ENCODE data around the gene MYBPC1. TPM values are rescaled to one million over a fixed set of nuclear protein-coding genes. Genes with fewer than 3 reads are reported as not detected.

The MYBPC1 gene
- total RNA-seq, 2 experiments from 2014 or later, result not detected

DNA sequence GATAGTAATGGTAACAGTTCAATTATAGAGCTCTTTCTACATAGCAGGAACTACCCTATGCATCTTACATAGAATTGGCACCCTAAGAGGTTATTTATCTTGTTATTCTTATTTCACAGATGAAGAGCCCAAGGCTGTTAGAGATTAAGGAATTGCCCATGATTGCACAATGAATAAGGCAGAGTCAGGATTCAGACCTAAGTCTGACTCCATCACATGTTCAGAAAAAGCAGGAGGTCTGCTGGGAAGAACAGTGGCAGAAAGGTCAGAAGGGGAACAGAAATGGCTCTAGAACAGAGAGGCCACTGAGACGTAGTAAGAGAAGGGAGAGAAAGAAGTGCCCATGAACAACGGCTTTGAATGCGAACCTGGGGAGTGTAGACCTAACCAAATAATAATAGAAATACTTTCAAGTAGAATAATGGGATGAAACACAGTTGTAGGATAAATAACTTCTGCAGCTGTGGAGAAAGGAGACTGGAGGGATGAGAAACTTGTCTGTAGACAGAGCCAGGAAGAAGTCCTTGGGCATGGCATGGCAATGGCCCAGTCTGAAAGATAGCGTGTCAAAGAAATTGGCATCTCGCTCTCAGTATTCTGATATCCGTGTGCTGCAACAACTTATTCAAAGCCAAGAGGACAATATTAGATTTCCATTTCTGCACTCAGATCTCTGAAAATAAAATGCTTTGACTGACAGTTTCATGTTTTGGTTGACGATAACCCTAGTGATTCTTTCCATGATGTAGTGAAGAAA is 17.6 kb downstream of the MYBPC1 start:
- peaks cover 15% of the 10 kb centered on the region for H3K27me3 Mint-ChIP-seq
- H3K27ac Mint-ChIP-seq, result no peak overlapping the region
- no peak overlapping the region for H3K4me3 Mint-ChIP-seq
- CTCF ChIA-PET, result no interaction called here
- peaks cover 10% of the 10 kb centered on the region for H3K4me1 Mint-ChIP-seq
- no peaks in the 10 kb centered on the region for H3K36me3 Mint-ChIP-seq
- DNase-seq, result no peak
- no peak for ATAC-seq
- no peaks in the 10 kb centered on the region for H3K9me3 Mint-ChIP-seq (ENCODE audit: low read depth)

DNA sequence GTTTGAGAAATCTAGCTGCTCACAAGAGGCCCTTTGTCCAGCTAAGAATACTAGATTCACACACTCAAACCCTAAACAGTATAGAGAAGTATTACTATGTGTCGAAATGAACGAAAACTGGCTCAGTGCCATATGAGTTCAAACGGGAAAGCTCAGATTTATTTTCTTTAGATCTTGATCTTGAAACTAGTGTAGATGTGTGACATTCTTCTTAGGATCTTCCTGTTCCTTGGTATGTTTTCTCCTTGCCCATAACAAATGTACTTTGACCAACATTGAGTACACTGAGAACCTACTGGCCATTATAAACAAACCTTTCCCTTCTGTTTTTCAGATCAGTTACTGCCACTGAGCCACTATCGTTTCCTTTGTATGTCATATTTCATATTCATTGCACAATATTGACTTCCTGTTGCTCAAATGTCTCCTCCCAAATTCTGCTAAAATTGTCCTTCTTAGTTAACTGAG is 21.3 kb downstream of the MYBPC1 start:
- H3K4me3 Mint-ChIP-seq, result no peak overlapping the region
- ATAC-seq (no peak), DNase-seq (no peak)
- CTCF ChIA-PET, result interaction anchor here (1.2 kb wide), 1 partner anchor 12 kb away, joined by 3 read pairs; no protein-coding TSS in a partner anchor
- H3K4me1 Mint-ChIP-seq, result peaks cover 10% of the 10 kb centered on the region
- peaks cover 9% of the 10 kb centered on the region for H3K27me3 Mint-ChIP-seq
- H3K9me3 Mint-ChIP-seq (ENCODE audit: low read depth), result no peaks in the 10 kb centered on the region
- peak overlapping the region; percentile 2 for H3K27ac Mint-ChIP-seq
- no peaks in the 10 kb centered on the region for H3K36me3 Mint-ChIP-seq

DNA sequence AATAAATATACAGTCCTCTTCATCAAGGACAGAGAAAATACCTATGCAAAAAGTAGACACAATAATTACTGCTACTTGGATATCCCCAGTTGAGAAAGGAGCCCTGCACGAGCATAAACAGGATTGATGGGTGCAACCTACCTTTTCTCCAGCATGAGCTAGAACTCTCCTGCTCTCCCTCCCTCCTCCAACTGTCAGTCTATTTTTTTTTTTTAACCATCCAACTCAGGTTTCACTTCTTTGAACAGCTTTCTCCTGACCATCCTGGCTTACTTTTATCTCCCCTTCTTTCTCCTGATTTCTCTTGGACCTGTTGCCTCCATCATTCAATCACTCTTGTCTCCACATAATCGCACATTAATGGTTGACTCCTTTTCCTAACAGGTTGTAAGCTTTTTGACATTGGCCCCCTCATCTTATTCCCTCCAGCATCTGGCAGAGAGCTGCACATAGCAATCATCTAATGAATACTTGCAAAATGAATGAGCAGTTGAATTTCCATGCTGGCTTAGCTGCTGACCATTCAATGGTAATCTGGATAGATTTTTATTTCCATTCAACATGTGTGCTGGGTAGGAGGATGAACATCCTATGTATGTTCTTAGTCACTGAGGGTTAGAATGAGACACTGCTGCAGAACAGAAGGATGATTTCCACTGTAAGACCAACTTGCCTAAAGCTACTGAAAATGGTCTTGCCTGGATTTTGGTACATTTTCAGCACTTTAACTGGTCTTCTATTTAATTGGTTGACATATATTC is 24.4 kb downstream of the MYBPC1 start:
- Mint-ChIP-seq H3K27me3 (peaks cover 15% of the 10 kb centered on the region), H3K9me3 (ENCODE audit: low read depth) (no peaks in the 10 kb centered on the region), H3K4me3 (no peak overlapping the region), H3K4me1 (peaks cover 10% of the 10 kb centered on the region), H3K36me3 (no peaks in the 10 kb centered on the region), H3K27ac (no peak overlapping the region)
- ATAC-seq, result no peak
- DNase-seq, result no peak
- CTCF ChIA-PET, result no interaction called here

DNA sequence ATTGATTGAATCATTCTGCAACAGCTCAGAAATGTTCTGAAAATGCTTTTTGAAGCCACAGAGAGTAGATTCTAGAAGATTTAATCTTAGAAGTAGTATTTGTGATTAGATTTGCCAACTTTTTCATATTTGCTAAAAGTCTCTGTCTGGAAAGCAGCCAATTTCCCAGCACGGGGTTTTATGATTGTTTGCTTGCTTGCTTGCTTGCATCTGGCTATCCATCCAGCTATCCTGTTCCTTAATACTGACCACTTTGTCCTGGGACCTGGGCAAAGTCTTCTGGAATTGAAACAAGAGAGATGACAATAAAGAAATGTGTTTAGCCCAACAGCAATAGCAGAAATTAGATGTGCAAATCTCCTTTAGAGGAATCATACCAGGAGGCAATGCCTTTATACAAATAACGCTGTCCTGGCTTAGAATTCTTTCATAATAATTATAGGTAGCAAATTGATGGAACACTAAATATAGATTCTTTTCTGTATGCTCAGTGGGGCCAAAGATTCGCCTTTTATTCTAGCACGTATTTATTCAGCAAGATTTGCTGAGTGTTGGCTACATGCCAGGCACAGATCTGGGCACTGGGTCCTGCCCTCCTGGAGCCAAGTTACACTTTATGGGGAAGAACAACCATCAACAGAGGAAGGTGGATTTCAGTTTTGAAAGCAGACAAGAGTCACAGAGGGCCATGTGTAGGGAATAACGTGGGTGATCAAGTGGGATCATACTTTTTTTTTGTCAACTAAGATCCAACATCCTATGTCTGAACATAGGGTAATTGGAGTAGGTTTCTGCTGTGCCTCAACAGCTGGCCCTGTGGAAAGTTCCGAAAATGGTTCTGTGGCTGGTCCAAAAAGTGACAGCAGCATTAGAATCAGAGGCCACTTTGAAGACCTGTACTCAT is 25.3 kb downstream of the MYBPC1 start:
- Mint-ChIP-seq H3K27me3 (peaks cover 17% of the 10 kb centered on the region), H3K4me1 (peaks cover 10% of the 10 kb centered on the region), H3K36me3 (no peaks in the 10 kb centered on the region), H3K9me3 (ENCODE audit: low read depth) (no peaks in the 10 kb centered on the region), H3K4me3 (no peak overlapping the region), H3K27ac (no peak overlapping the region)
- ATAC-seq, result no peak
- DNase-seq, result no peak
- CTCF ChIA-PET, result no interaction called here

DNA sequence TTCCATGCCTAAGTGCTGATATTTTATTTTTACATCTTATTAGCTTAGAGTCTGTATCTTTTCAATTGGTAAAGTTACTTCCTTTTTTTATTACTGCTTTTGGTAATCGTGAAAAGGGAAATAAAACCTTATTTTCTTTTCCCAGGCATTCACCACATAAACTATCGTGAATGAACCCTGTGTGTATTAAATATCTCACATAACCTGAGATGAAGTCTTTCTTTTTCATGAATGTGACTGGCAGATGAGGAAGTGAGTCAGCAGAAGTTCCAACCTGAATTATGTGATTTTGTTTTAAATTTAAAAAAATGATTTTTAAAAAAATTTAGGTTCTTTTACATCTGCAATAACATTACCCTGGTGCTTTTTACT is 26.0 kb downstream of the MYBPC1 start:
- CTCF ChIA-PET, result no interaction called here
- no peak for DNase-seq
- no peak for ATAC-seq
- Mint-ChIP-seq H3K4me3 (no peak overlapping the region), H3K27ac (no peak overlapping the region), H3K9me3 (ENCODE audit: low read depth) (no peaks in the 10 kb centered on the region), H3K36me3 (no peaks in the 10 kb centered on the region), H3K4me1 (peaks cover 8% of the 10 kb centered on the region), H3K27me3 (peaks cover 20% of the 10 kb centered on the region)

DNA sequence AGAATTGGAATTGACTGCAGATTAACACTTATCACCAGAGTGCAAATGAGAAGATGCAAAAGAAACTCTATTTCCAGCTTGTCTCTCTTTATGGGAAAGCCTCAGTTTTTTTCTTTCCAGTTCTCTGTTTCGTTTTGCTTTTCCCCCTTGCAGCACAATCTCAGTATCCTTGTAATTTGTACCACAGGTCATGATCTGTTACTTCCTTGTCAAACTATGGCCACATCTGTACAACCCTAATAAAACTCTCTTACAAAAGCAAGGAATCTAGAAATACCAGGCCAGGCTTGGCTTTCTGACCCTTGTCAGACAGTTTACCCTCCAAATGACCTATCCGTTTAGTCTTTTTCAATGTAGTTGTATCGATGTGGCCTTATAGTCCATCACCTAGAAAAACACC is 33.9 kb downstream of the MYBPC1 start:
- H3K27ac Mint-ChIP-seq, result no peak overlapping the region
- no peaks in the 10 kb centered on the region for H3K36me3 Mint-ChIP-seq
- no peak overlapping the region for H3K4me3 Mint-ChIP-seq
- DNase-seq (no peak), ATAC-seq (no peak)
- no peaks in the 10 kb centered on the region for H3K4me1 Mint-ChIP-seq
- CTCF ChIA-PET, result no interaction called here
- no peaks in the 10 kb centered on the region for H3K9me3 Mint-ChIP-seq (ENCODE audit: low read depth)
- H3K27me3 Mint-ChIP-seq, result peaks cover 14% of the 10 kb centered on the region

DNA sequence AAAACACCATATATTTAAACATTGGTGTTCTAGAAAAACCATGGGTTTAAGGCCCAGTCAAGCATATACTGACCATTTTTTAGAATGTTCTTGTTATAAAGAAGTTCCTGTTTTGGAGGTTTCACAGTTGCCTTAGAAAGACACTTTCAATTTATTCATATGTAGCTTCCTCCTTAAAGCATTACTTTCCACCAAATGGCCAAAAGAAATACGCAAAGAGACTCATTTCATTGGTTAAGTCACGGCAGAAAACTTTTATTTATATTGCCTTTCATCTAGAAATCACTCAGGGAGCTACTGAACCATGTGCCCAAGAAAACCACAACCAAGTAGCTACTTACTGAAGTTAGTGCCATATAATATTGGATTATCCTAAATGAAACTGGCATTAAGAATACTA is 40.0 kb downstream of the MYBPC1 start:
- Mint-ChIP-seq H3K36me3 (no peaks in the 10 kb centered on the region), H3K4me1 (peaks cover 12% of the 10 kb centered on the region), H3K27me3 (peaks cover 18% of the 10 kb centered on the region), H3K9me3 (ENCODE audit: low read depth) (no peaks in the 10 kb centered on the region), H3K27ac (peak overlapping the region; percentile 25), H3K4me3 (no peak overlapping the region)
- DNase-seq (no peak), ATAC-seq (no peak)
- CTCF ChIA-PET, result no interaction called here

DNA sequence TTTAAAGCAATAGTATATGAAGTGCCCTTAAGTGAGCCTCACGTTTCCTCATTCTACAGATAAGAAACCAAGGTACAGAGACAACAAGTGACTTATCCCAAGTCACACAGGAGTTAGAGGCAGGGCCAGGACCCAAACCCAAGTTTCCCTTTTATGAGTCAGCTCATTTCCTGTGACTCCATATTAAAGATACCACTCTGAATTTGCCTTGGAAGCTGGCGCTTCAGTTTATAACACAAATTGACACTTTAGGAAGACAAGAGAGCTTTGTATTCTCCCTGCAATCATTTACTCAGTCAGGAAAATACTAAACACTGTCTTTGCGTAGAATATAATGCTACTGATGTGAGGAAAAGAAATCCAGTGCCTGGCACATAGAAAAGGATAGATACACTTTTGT is 43.2 kb downstream of the MYBPC1 start:
- DNase-seq, result no peak
- Mint-ChIP-seq H3K36me3 (no peaks in the 10 kb centered on the region), H3K4me1 (peaks cover 16% of the 10 kb centered on the region), H3K27ac (no peak overlapping the region), H3K27me3 (peaks cover 29% of the 10 kb centered on the region), H3K4me3 (no peak overlapping the region), H3K9me3 (ENCODE audit: low read depth) (no peaks in the 10 kb centered on the region)
- ATAC-seq, result no peak
- CTCF ChIA-PET, result no interaction called here

DNA sequence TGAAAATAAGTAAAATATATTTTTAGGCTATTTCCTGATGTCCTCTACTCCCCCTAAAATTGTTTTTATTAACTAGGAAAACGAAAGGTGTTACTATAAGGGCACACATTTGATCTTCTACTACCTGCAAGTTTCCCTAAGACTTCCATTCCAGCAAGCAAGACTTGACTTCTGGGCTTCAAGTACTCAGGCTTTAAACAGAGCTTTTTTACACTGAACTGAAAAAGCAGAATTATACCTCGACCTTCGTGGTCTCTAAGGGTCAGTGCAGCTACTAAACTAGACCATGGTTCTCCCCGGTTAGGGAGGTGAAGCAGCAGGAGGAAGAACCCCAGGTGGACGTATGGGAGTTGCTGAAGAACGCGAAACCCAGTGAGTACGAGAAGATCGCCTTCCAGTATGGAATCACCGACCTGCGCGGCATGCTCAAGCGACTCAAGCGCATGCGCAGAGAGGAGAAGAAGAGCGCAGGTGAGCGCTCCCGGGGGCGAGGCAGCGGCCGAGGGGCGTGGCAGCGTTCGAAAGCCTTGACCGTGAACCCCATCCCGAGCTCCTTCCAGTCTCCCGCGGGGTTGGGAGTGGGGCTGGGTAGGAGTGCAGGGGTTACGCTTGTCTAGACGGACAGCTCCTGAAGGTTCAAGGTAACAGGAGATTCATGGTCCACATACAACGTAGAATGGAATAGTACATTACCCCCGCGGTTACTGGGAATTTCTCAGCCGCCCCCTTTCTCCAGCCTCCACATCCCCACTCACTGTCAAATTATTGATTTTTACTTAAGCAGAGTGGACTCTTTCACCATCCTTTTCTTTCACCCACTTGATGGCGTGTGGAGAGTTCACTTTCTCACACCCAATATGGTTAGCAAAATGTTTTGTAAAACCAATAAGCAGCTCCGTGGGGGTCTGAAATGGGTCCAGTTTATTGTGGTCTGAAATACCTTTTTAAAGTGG is 47.6 kb downstream of the MYBPC1 start:
- no peak for ATAC-seq
- CTCF ChIA-PET, result interaction anchor here (0.5 kb wide), 2 partner anchors 271 to 816 kb away, joined by 3 to 5 read pairs; no protein-coding TSS in a partner anchor
- H3K4me3 Mint-ChIP-seq, result no peak overlapping the region

DNA sequence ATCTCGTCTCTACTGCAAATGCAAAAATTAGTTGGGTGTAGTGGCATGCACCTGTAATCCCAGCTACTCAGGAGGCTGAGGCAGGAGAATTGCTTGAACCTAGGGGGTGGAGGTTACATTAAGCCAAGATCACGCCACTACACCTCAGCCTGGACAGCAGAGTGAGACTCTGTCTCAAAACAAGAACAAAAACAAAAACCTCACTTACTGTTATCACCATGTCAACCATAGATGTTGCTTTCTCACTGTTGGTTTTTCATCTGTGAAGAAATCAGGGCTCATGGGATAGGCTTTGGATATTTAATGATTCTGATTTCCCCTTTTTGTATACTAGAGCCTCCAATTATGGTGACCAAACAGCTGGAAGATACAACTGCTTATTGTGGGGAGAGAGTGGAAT is 52.9 kb downstream of the MYBPC1 start:
- DNase-seq (no peak), ATAC-seq (no peak)
- H3K36me3 Mint-ChIP-seq, result no peaks in the 10 kb centered on the region
- peaks cover 8% of the 10 kb centered on the region for H3K4me1 Mint-ChIP-seq
- peaks cover 35% of the 10 kb centered on the region for H3K27me3 Mint-ChIP-seq
- no peak overlapping the region for H3K27ac Mint-ChIP-seq
- H3K9me3 Mint-ChIP-seq (ENCODE audit: low read depth), result no peaks in the 10 kb centered on the region
- CTCF ChIA-PET, result no interaction called here
- H3K4me3 Mint-ChIP-seq, result no peak overlapping the region

More for the DNA sequence above, 47.6 kb downstream of the MYBPC1 start:
- no peaks in the 10 kb centered on the region for H3K9me3 Mint-ChIP-seq (ENCODE audit: low read depth)
- no peak for DNase-seq
- peaks cover 7% of the 10 kb centered on the region for H3K4me1 Mint-ChIP-seq
- H3K27ac Mint-ChIP-seq, result no peak overlapping the region
- peaks cover 38% of the 10 kb centered on the region for H3K27me3 Mint-ChIP-seq
- H3K36me3 Mint-ChIP-seq, result no peaks in the 10 kb centered on the region

DNA sequence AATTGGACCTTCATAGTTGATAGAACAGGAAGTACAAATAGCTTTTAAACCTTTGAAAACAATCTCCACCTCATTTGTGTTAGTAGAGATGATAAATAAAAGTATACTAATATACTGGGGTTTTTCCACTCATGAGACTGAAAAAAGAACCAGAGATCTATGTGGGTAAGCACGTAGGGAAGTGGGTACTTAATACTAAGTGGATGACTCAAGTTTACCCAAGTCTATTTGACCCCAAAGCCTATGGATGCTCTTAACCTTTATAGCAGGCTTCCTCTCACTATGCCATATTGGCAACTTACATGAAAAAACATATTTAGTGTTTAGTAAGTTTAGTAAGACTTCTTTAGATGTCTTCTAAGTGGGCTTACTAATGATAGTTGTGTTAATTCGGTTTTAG is 53.4 kb downstream of the MYBPC1 start:
- ATAC-seq (no peak), DNase-seq (no peak)
- Mint-ChIP-seq H3K9me3 (ENCODE audit: low read depth) (no peaks in the 10 kb centered on the region), H3K4me3 (no peak overlapping the region), H3K27me3 (peaks cover 35% of the 10 kb centered on the region), H3K27ac (no peak overlapping the region), H3K4me1 (peaks cover 8% of the 10 kb centered on the region), H3K36me3 (no peaks in the 10 kb centered on the region)
- CTCF ChIA-PET, result no interaction called here

DNA sequence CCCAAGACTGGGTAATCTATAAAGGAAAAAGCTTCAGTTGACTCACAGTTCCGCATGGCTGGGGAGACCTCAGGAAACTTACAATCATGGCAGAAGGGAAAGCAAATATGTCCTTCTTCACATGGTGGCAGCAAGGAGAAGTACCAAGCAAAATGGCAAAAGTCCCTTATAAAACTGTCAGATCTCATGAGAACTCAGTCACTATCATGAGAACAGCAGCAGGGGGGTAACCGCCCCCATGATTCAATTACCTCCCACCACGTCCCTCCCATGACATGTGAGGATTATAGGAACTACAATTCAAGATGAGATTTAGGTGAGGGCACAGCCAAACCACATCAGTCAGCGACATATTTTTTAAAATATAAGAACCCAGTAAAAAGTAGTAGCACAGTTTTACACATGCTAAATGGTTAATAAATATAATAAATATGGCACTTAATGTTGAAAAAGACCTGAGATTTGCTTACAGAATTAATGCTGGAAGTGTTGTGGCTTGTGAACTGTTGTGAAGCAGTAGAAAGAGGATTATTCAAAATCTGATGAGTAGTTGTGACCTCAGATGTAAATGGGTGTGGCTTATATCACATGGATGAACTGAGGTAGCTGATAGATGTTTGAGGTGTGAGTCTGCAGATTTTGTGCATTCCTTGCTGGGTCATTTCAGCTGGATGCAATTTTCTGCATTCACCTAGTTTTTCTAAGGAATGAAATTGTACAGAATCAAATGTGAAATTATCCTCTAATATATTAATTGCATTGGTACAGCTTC is 55.8 kb downstream of the MYBPC1 start:
- H3K27me3 Mint-ChIP-seq, result peaks cover 34% of the 10 kb centered on the region
- CTCF ChIA-PET, result no interaction called here

More for the DNA sequence above, 55.8 kb downstream of the MYBPC1 start:
- Mint-ChIP-seq H3K4me3 (no peak overlapping the region), H3K27ac (no peak overlapping the region), H3K9me3 (ENCODE audit: low read depth) (no peaks in the 10 kb centered on the region), H3K4me1 (peaks cover 8% of the 10 kb centered on the region), H3K36me3 (no peaks in the 10 kb centered on the region)
- DNase-seq, result no peak
- no peak for ATAC-seq

Data from activated CD8-positive, alpha-beta memory T cell treated with anti-CD3 and anti-CD28 coated beads, Interleukin-2, amount 10 ng/mL, durations not matched to agents 7 days and 5 days (primary cell).